Lung (tissue), 12 donors: Measurements from ENCODE around the gene DNAH5. TPM values are rescaled to one million over a fixed set of nuclear protein-coding genes. Genes with fewer than 3 reads are reported as not detected.

Source experiments
- ATAC-seq: fragments of 200-7000 bp; cut with Tn5 transposase; one replicate; pipeline ENCODE4 v1.9.1; 2020; ENCODE audit warnings: moderate number of reproducible peaks; ENCODE audit not compliant: insufficient read depth, low FRiP score
- DNase-seq, 3 donors: peaks; one replicate each; pipeline ENCODE4 v3.0.0-alpha.2; 2013 to 2017
- H3K27ac ChIP-seq, 2 donors: one replicate each; pipeline ENCODE4 v1.5.1; 2013; ENCODE audit warnings: mild to moderate bottlenecking in 2 of 2, moderate library complexity in 2 of 2, control low read depth in 1 of 2, inconsistent platforms in 1 of 2, low read depth in 1 of 2, low read length in 1 of 2
- H3K27me3 ChIP-seq, 3 donors: one replicate each; pipeline ENCODE4 v1.5.1; 2013; ENCODE audit warnings: low read length in 2 of 3; ENCODE audit not compliant: control insufficient read depth in 3 of 3, insufficient read depth in 3 of 3
- H3K36me3 ChIP-seq, 4 donors: one replicate each; pipeline ENCODE4 v1.5.1; 2013; ENCODE audit warnings: low read length in 4 of 4, mild to moderate bottlenecking in 1 of 4, moderate library complexity in 1 of 4; ENCODE audit not compliant: control insufficient read depth in 4 of 4, insufficient read depth in 4 of 4
- H3K4me1 ChIP-seq, 5 donors: one replicate each; pipeline ENCODE4 v1.5.1; 2013; ENCODE audit warnings: low read length in 5 of 5, mild to moderate bottlenecking in 2 of 5, moderate library complexity in 1 of 5; ENCODE audit not compliant: control insufficient read depth in 5 of 5, insufficient read depth in 5 of 5
- H3K4me3 ChIP-seq: one replicate; pipeline ENCODE4 v1.5.1; 2013; ENCODE audit warnings: mild to moderate bottlenecking, control low read depth, moderate library complexity
- H3K9ac ChIP-seq, 2 donors: one replicate each; pipeline ENCODE4 v1.5.1; 2013; ENCODE audit warnings: low read length in 2 of 2, control low read depth in 1 of 2; ENCODE audit not compliant: insufficient read depth in 1 of 2
- H3K9me3 ChIP-seq, 4 donors: one replicate each; pipeline ENCODE4 v1.5.1; 2013; ENCODE audit warnings: low read length in 3 of 4, mild to moderate bottlenecking in 1 of 4, moderate library complexity in 1 of 4; ENCODE audit not compliant: control insufficient read depth in 4 of 4, insufficient read depth in 3 of 4
- WGBS, 2 donors: extraction: QIAGEN DNeasy Blood & Tissue Kit; methylation state at CpG; one replicate each; pipeline ENCODE4 v1.1.7; 2013; 5-methylcytosine and 5-hydroxymethylcytosine counted together
- polyA plus RNA-seq, 2 donors: library from polyadenylated mRNA; stranded (reverse); fragments of 200-250 nt; gene quantifications; one replicate each; pipeline ENCODE4 v1.2.1, GENCODE V29; 2013
- total RNA-seq, 2 donors: library from RNA; depleted of rRNA in 1 of 2; stranded (reverse); fragments of >200 nt in 1 of 2; gene quantifications; one replicate each; pipeline ENCODE4 v1.2.1, GENCODE V29; 2014 to 2021
- TF ChIP-seq, protein P1 (sequence below): IDR thresholded peaks from 2 replicates; pipeline ENCODE4 v1.5.1; 2012; ENCODE audit warnings: mild to moderate bottlenecking; ENCODE audit errors: control extremely low read depth, extremely low read depth
- donor health status: control.
- donor health status: control.
- donor health status: Bipolar disorder and iron deficiency.
- donor health status: healthy.
- donor health status: DM: yes; HTN: yes; CAD: no.

Gene DNAH5
- total and polyA plus RNA-seq, 4 donors = 2.7 to 29.7 (median 16.2) TPM

DNA sequence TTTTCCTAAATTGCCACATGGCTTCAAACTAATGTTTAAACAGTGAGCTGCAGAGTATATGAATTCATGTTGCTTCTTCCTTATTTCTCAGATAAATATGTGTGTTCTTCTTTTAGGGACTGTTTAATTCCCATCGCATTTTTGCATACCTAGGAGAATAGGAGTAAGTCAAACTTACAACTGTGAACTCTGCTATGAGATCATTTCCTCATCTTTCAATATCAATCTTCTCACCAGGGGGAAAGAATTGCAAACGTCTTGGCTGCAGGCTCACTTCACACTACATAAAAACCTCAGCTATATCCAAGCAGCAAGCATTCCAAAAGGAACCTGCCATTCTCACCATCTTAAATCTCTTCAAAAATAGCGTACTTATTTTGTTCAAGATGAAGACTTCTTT lies 271.0 kb downstream of the DNAH5 start:
- WGBS, 2 donors = 56 to 65% methylated on average over 3 of the region's 3 CpGs
- no peaks in the 10 kb centered on the region for H3K4me1 ChIP-seq
- H3K4me3 ChIP-seq = no peak overlapping the region
- no peak overlapping the region for H3K27ac ChIP-seq
- no peak overlapping the region for H3K9ac ChIP-seq
- DNase-seq = no peak
- no peak for ATAC-seq
- H3K9me3 ChIP-seq = no peaks in the 10 kb centered on the region
- H3K27me3 ChIP-seq = no peaks in the 10 kb centered on the region
- no peaks in the 10 kb centered on the region for H3K36me3 ChIP-seq
- TF ChIP-seq, protein P1, sequence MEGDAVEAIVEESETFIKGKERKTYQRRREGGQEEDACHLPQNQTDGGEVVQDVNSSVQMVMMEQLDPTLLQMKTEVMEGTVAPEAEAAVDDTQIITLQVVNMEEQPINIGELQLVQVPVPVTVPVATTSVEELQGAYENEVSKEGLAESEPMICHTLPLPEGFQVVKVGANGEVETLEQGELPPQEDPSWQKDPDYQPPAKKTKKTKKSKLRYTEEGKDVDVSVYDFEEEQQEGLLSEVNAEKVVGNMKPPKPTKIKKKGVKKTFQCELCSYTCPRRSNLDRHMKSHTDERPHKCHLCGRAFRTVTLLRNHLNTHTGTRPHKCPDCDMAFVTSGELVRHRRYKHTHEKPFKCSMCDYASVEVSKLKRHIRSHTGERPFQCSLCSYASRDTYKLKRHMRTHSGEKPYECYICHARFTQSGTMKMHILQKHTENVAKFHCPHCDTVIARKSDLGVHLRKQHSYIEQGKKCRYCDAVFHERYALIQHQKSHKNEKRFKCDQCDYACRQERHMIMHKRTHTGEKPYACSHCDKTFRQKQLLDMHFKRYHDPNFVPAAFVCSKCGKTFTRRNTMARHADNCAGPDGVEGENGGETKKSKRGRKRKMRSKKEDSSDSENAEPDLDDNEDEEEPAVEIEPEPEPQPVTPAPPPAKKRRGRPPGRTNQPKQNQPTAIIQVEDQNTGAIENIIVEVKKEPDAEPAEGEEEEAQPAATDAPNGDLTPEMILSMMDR = no peak

DNA sequence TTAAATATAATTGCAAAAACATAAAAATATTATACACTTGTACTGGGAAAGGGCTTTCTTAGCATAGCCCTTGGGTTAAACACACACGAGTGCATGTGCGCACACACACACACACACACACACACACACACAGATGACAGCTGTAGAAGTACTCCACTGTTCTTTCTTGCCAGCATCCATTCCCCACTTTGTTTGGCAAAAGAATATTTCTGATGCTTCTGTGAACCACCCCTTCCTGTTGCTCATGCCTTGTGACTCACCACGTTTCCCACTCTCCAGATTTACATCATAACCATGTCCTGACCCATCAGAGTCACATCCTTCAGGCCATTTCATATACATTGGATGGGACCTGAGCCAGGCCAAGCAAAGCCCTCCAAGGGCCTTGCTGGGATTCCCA lies 280.1 kb downstream of the DNAH5 start:
- DNase-seq = no peak
- no peak overlapping the region for H3K4me3 ChIP-seq
- H3K27ac ChIP-seq = no peak overlapping the region
- peaks cover 0 to 2% (median 0%) of the 10 kb centered on the region in 4 donors for H3K9me3 ChIP-seq
- H3K9ac ChIP-seq = no peak overlapping the region
- no peaks in the 10 kb centered on the region for H3K4me1 ChIP-seq
- H3K36me3 ChIP-seq = no peaks in the 10 kb centered on the region
- H3K27me3 ChIP-seq = no peaks in the 10 kb centered on the region
- ATAC-seq = no peak
- TF ChIP-seq, protein P1 = no peak
- 45 to 60% methylated on average over 3 of the region's 3 CpGs for WGBS, 2 donors

DNA sequence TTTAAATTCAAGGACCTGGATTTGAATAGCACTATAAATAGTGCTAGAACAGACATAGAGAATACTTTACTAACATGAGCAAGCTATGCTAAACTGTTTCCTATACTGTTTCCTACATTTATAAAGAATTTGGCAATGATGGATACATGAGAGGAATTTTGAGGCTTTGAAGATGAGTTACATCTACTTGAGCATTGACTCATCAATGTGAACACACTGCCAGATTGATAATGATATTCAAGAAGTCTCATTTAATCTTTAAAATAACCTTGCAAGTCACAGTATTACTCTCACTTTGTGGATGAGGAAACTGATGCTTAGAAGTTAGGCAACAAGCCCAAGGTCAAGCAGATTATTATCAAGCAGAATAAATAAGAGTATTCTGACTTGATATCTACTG lies 281.9 kb downstream of the DNAH5 start:
- Histone ChIP-seq H3K36me3 (no peaks in the 10 kb centered on the region), H3K27me3 (no peaks in the 10 kb centered on the region), H3K9ac (no peak overlapping the region), H3K9me3 (no peaks in the 10 kb centered on the region), H3K4me3 (no peak overlapping the region), H3K27ac (no peak overlapping the region), H3K4me1 (no peaks in the 10 kb centered on the region)
- ATAC-seq = no peak
- no peak for DNase-seq
- TF ChIP-seq, protein P1 = no peak

- no peak overlapping the region for H3K9ac ChIP-seq
- H3K4me1 ChIP-seq = no peaks in the 10 kb centered on the region
- no peak overlapping the region for H3K4me3 ChIP-seq
- no peaks in the 10 kb centered on the region for H3K9me3 ChIP-seq
- DNase-seq (no peak), ATAC-seq (no peak)
- H3K27ac ChIP-seq = no peak overlapping the region
- no peaks in the 10 kb centered on the region for H3K27me3 ChIP-seq
- 64 to 81% methylated on average over 1 of the region's 1 CpG for WGBS, 2 donors
- TF ChIP-seq, protein P1 = no peak
- H3K36me3 ChIP-seq = no peaks in the 10 kb centered on the region
These were observed 283.2 kb downstream of the DNAH5 start for GRCh38 chr5:13661272-13661671.
